PC-3 (cell line): ENCODE data around the gene CNTN4. TPM values are rescaled to one million over a fixed set of nuclear protein-coding genes. Genes with fewer than 3 reads are reported as not detected.

Experiments used
- ATAC-seq: fragments of 200-7000 bp; cut with Tn5 transposase; 2 replicates; pipeline ENCODE4 v1.9.1; 2020; ENCODE audit warnings: mild to moderate bottlenecking, moderate library complexity
- BruUV-seq: library from RNA; stranded (reverse); fragments of 400-500 nt; replicated peaks from 2 replicates; lab custom pipeline; 2021; lab: Mats Ljungman, UMichigan
- CTCF ChIA-PET: fragments of 300-600 bp; sonication (Branson Sonifier 250); formaldehyde crosslinking; loops from one replicate; lab custom pipeline; 2022; ENCODE audit warnings: antibody characterized with exemption; lab: Charles Lee
- POLR2A ChIA-PET: fragments of 300-600 bp; sonication (Branson Sonifier 250); formaldehyde crosslinking; loops from one replicate; lab custom pipeline; 2022; ENCODE audit warnings: antibody characterized with exemption; ENCODE audit not compliant: unreplicated experiment; lab: Charles Lee
- DNase-seq: peaks from one replicate; pipeline ENCODE4 v3.0.0-alpha.2; 2015
- H2AFZ ChIP-seq: fragments of 300-600 bp; sonication (generic); 2 replicates; pipeline ENCODE4 v1.6.0; 2016; ENCODE audit warnings: antibody characterized with exemption, low read length
- H3F3A ChIP-seq: fragments of 300-600 bp; sonication (generic); one replicate; pipeline ENCODE4 v1.6.0; 2017; ENCODE audit warnings: antibody characterized with exemption, low read length, control low read depth, mild to moderate bottlenecking; ENCODE audit not compliant: unreplicated experiment
- H3K27ac ChIP-seq: fragments of 300-600 bp; sonication (generic); 2 replicates; pipeline ENCODE4 v1.5.1; 2016; ENCODE audit warnings: mild to moderate bottlenecking, low read length
- H3K27me3 ChIP-seq: fragments of 300-600 bp; sonication (generic); 2 replicates; pipeline ENCODE4 v1.6.1; 2016; ENCODE audit warnings: low read length, mixed read lengths
- H3K36me3 ChIP-seq: fragments of 300-600 bp; sonication (generic); 2 replicates; pipeline ENCODE4 v1.6.1; 2016; ENCODE audit warnings: low read depth, mixed run types, low read length, mixed read lengths
- H3K4me1 ChIP-seq: fragments of 300-600 bp; sonication (generic); 2 replicates; pipeline ENCODE4 v1.5.1; 2016; ENCODE audit warnings: low read length; ENCODE audit not compliant: insufficient read depth
- H3K4me2 ChIP-seq: fragments of 300-600 bp; sonication (generic); 2 replicates; pipeline ENCODE4 v1.6.0; 2016; ENCODE audit warnings: low read length
- H3K4me3 ChIP-seq: fragments of 300-600 bp; sonication (generic); 2 replicates; pipeline ENCODE4 v1.5.1; 2016; ENCODE audit warnings: mild to moderate bottlenecking, low read length, mixed read lengths
- H3K79me2 ChIP-seq: fragments of 300-600 bp; sonication (generic); 2 replicates; pipeline ENCODE4 v1.6.1; 2017; ENCODE audit warnings: low read length, mixed read lengths
- H3K9ac ChIP-seq: fragments of 300-600 bp; sonication (generic); 2 replicates; pipeline ENCODE4 v1.6.0; 2016; ENCODE audit warnings: mild to moderate bottlenecking, low read length
- H3K9me2 ChIP-seq: fragments of 300-600 bp; sonication (generic); replicated peaks from 2 replicates; pipeline ENCODE4 v1.6.1; 2016; ENCODE audit warnings: mixed run types, low read length, mixed read lengths
- H3K9me3 ChIP-seq: fragments of 300-600 bp; sonication (generic); 2 replicates; pipeline ENCODE4 v1.6.1; 2016; ENCODE audit warnings: low read length, mixed read lengths
- H4K20me1 ChIP-seq: fragments of 300-600 bp; sonication (generic); 2 replicates; pipeline ENCODE4 v1.6.1; 2016; ENCODE audit warnings: low read length, mixed read lengths
- CTCF ChIP-seq: fragments of 300-600 bp; sonication (generic); conservative IDR thresholded peaks from 2 replicates; pipeline ENCODE4 v1.5.1; 2017; ENCODE audit warnings: antibody characterized with exemption, low read depth, mild to moderate bottlenecking, low read length
- EZH2 ChIP-seq: fragments of 300-600 bp; sonication (generic); IDR thresholded peaks from one replicate; pipeline ENCODE4 v1.6.1; 2017; ENCODE audit warnings: antibody characterized with exemption, mild to moderate bottlenecking, low read length; ENCODE audit not compliant: unreplicated experiment
- EZH2phosphoT487 ChIP-seq: fragments of 300-600 bp; sonication (generic); IDR thresholded peaks from 2 replicates; pipeline ENCODE4 v1.6.1; 2018; ENCODE audit warnings: mild to moderate bottlenecking, antibody characterized with exemption, low read length, borderline replicate concordance
- intact Hi-C: fragments of 100-400 bp; cut with micrococcal nuclease; formaldehyde crosslinking; loops from 2 replicates; pipeline ENCODE4 v1.9.0; 2023
- total RNA-seq: library from RNA; depleted of rRNA; stranded (reverse); fragments of >200 nt; gene quantifications from 2 replicates; pipeline ENCODE4 v1.2.3, GENCODE V29; 2014

CNTN4 gene
- total RNA-seq, 1 experiment from 2014 or later, result not detected

GRCh38 chr3:2096216-2096615 is 2.5 kb upstream of the CNTN4 start:
- Histone ChIP-seq H3K9me3 (peaks cover 13% of the 10 kb centered on the region; the same call in 1 of the 2 replicates), H3K79me2 (no peaks in the 10 kb centered on the region), H3K4me1 (no peaks in the 10 kb centered on the region), H3K4me2 (no peak overlapping the region), H4K20me1 (no peaks in the 10 kb centered on the region), H3K9me2 (no peaks in the 10 kb centered on the region), H3K9ac (no peak overlapping the region), H3K36me3 (no peaks in the 10 kb centered on the region), H3F3A (no peaks in the 10 kb centered on the region), H3K4me3 (no peak overlapping the region), H3K27me3 (peaks cover 6% of the 10 kb centered on the region; the same call in 1 of the 2 replicates), H2AFZ (no peak overlapping the region), H3K27ac (no peak overlapping the region)
- ATAC-seq (no peak), DNase-seq (no peak)
- no peak for TF ChIP-seq EZH2
- TF ChIP-seq CTCF, result no peak
- TF ChIP-seq EZH2phosphoT487, result no peak
- intact Hi-C loops, result no loop called here
- no TSS peak for BruUV-seq
- ChIA-PET POLR2A (no interaction called here), CTCF (no interaction called here)

GRCh38 chr3:2097641-2098191 is 950 bp upstream of the CNTN4 start:
- no peak for DNase-seq
- Histone ChIP-seq H3K4me2 (no peak overlapping the region), H3K27ac (no peak overlapping the region), H4K20me1 (no peaks in the 10 kb centered on the region), H2AFZ (no peak overlapping the region), H3K4me3 (no peak overlapping the region), H3K27me3 (peaks cover 6% of the 10 kb centered on the region; the same call in 1 of the 2 replicates), H3K9me3 (peaks cover 18% of the 10 kb centered on the region; the same call in 1 of the 2 replicates), H3K79me2 (no peaks in the 10 kb centered on the region), H3K9me2 (no peaks in the 10 kb centered on the region), H3F3A (no peaks in the 10 kb centered on the region), H3K9ac (no peak overlapping the region), H3K4me1 (no peaks in the 10 kb centered on the region), H3K36me3 (no peaks in the 10 kb centered on the region)
- ATAC-seq, result no peak
- BruUV-seq, result no TSS peak
- ChIA-PET POLR2A (no interaction called here), CTCF (no interaction called here)
- TF ChIP-seq CTCF, result no peak
- intact Hi-C loops, result no loop called here

GRCh38 chr3:2099028-2099671 is 484 bp downstream of the CNTN4 start:
- intact Hi-C loops, result no loop called here
- Histone ChIP-seq H3K36me3 (no peaks in the 10 kb centered on the region), H3K4me1 (no peaks in the 10 kb centered on the region), H3K9ac (no peak overlapping the region), H3K27ac (no peak overlapping the region), H2AFZ (no peak overlapping the region), H3K9me2 (no peaks in the 10 kb centered on the region), H3K4me3 (no peak overlapping the region), H3K79me2 (no peaks in the 10 kb centered on the region), H3K27me3 (peaks cover 6% of the 10 kb centered on the region; the same call in 1 of the 2 replicates), H4K20me1 (no peaks in the 10 kb centered on the region), H3F3A (no peaks in the 10 kb centered on the region), H3K9me3 (peaks cover 20% of the 10 kb centered on the region; the same call in 1 of the 2 replicates), H3K4me2 (no peak overlapping the region)
- DNase-seq (no peak), ATAC-seq (no peak)
- no TSS peak for BruUV-seq
- CTCF ChIA-PET, result no interaction called here
- POLR2A ChIA-PET, result no interaction called here
- TF ChIP-seq EZH2, result no peak
- TF ChIP-seq CTCF, result no peak
- no peak for TF ChIP-seq EZH2phosphoT487
